Right atrium auricular region (tissue), 2 donors: ENCODE data around the gene SIRPB2. TPM values are rescaled to one million over a fixed set of nuclear protein-coding genes. Genes with fewer than 3 reads are reported as not detected.

Experiments used
- DNase-seq: peaks from one replicate; pipeline ENCODE4 v3.0.0-alpha.2; 2019; ENCODE audit warnings: low spot score
- H3K27ac ChIP-seq, 2 donors: fragments of 200-600 bp; sonication (generic); 1 replicate in 1 of 2; 2 replicates in 1 of 2; pipeline ENCODE4 v1.5.1; 2016 to 2019
- H3K27me3 ChIP-seq, 2 donors: fragments of 200-600 bp; sonication (generic); one replicate each; pipeline versions ENCODE4 v1.5.1 to v1.6.0; 2017 to 2019
- H3K36me3 ChIP-seq: fragments of 200-600 bp; sonication (generic); one replicate; pipeline ENCODE4 v1.5.1; 2016
- H3K4me1 ChIP-seq, 2 donors: fragments of 200-600 bp; sonication (generic); one replicate each; pipeline versions ENCODE4 v1.5.1 to v1.6.0; 2017 to 2019
- H3K4me3 ChIP-seq, 2 donors: fragments of 200-600 bp; sonication (generic); 1 replicate in 1 of 2; 2 replicates in 1 of 2; pipeline ENCODE4 v1.5.1; 2017 to 2019; ENCODE audit warnings: mild to moderate bottlenecking in 1 of 2, moderate library complexity in 1 of 2
- H3K9me3 ChIP-seq, 2 donors: fragments of 200-600 bp; sonication (generic); one replicate each; pipeline ENCODE4 v1.5.1; 2019
- total RNA-seq, 2 donors: library from RNA; depleted of rRNA; stranded (reverse); fragments of >200 nt; gene quantifications; one replicate each; pipeline ENCODE4 v1.1.0, GENCODE V29; 2016
- TF ChIP-seq, protein P1 (sequence below), 2 donors: fragments of 200-600 bp; sonication (generic); IDR thresholded peaks; one replicate each; pipeline ENCODE4 v1.5.1; 2019; ENCODE audit warnings: antibody characterized with exemption in 2 of 2

Gene SIRPB2
- total RNA-seq, 2 donors from 2014 or later: 2.6 to 4.4 TPM

GRCh38 chr20:1463971-1464570 is 27.1 kb downstream of the SIRPB2 start:
- Histone ChIP-seq H3K27ac (no peak overlapping the region), H3K4me3 (no peak overlapping the region), H3K27me3 (no peaks in the 10 kb centered on the region), H3K4me1 (peaks cover 0 to 27% of the 10 kb centered on the region in 2 donors), H3K9me3 (no peaks in the 10 kb centered on the region), H3K36me3 (peaks cover 25% of the 10 kb centered on the region)
- no peak for DNase-seq
- TF ChIP-seq, protein P1, sequence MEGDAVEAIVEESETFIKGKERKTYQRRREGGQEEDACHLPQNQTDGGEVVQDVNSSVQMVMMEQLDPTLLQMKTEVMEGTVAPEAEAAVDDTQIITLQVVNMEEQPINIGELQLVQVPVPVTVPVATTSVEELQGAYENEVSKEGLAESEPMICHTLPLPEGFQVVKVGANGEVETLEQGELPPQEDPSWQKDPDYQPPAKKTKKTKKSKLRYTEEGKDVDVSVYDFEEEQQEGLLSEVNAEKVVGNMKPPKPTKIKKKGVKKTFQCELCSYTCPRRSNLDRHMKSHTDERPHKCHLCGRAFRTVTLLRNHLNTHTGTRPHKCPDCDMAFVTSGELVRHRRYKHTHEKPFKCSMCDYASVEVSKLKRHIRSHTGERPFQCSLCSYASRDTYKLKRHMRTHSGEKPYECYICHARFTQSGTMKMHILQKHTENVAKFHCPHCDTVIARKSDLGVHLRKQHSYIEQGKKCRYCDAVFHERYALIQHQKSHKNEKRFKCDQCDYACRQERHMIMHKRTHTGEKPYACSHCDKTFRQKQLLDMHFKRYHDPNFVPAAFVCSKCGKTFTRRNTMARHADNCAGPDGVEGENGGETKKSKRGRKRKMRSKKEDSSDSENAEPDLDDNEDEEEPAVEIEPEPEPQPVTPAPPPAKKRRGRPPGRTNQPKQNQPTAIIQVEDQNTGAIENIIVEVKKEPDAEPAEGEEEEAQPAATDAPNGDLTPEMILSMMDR (IDR thresholded peaks at IDR 0.05): no peak

DNA sequence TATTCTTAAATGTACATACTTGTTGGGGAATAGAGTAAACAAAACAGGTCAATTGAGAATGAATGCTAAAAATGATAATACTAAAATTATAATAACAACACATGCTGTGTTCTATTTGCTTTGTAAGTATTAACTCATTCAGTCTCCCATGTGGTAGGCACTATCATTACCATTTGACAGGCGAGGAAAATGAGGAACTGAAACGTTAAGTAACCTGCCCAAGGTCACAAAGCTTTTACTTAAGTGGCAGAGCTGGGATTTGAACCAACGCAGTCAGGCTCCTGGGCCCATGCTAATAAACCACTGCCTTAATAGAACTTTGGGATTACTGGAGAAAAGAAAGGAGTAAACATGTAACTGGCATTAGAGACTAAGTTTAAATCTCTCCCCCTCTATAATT is 28.4 kb downstream of the SIRPB2 start:
- H3K27me3 ChIP-seq: no peaks in the 10 kb centered on the region

DNA sequence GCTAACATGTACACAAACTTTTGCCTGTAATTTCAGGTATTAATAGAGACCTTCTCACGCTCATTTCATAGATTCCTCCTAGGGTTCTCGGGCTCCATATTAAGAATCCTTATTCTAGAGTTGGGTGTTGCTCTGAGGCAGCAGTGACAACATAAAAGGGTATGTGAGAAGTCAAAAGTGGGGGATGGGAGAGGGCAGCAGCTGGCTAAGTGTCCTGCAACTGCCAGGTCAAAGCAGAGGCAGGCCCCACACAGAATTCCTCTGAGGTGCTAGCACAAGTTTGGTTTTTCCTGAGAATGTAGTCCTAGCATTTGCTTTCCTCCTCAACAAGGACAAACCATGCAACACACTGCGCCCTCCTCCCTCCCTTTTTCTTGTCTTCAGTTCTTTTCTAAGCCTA is 29.2 kb downstream of the SIRPB2 start:
- Histone ChIP-seq H3K36me3 (peaks cover 43% of the 10 kb centered on the region), H3K4me1 (peaks cover 0 to 22% of the 10 kb centered on the region in 2 donors), H3K27me3 (no peaks in the 10 kb centered on the region), H3K27ac (no peak overlapping the region), H3K9me3 (no peaks in the 10 kb centered on the region), H3K4me3 (no peak overlapping the region)
- no peak for DNase-seq
- TF ChIP-seq, protein P1 (IDR thresholded peaks at IDR 0.05): no peak

More for the DNA sequence above, 28.4 kb downstream of the SIRPB2 start:
- peaks cover 35% of the 10 kb centered on the region for H3K36me3 ChIP-seq
- no peak overlapping the region for H3K4me3 ChIP-seq
- TF ChIP-seq, protein P1 (IDR thresholded peaks at IDR 0.05): no peak
- peaks cover 0 to 27% of the 10 kb centered on the region in 2 donors for H3K4me1 ChIP-seq
- DNase-seq: no peak
- no peaks in the 10 kb centered on the region for H3K9me3 ChIP-seq
- H3K27ac ChIP-seq: no peak overlapping the region

DNA sequence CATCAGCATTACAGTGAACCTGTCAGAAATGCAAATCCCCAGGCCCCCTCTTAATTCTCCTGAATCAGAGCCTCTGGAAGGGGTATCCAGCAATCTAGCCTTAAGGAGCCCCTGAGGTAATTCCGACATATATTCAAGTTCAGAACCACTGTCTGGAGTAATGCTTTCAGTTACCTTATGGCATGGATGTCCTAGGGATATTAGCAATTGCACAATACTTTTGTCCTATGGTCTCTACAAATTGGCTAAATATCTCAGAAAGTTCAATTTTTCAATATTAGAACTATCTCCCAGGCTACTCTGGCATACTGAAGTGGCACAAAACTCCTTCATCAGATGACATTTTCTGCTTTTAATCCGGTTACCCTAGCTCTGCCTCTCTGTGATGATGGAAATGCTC is 30.9 kb downstream of the SIRPB2 start:
- TF ChIP-seq, protein P1 (IDR thresholded peaks at IDR 0.05): no peak
- H3K4me1 ChIP-seq: peaks cover 0 to 11% of the 10 kb centered on the region in 2 donors
- H3K27me3 ChIP-seq: no peaks in the 10 kb centered on the region
- H3K36me3 ChIP-seq: peaks cover 60% of the 10 kb centered on the region
- no peak overlapping the region for H3K27ac ChIP-seq
- H3K9me3 ChIP-seq: no peaks in the 10 kb centered on the region
- H3K4me3 ChIP-seq: no peak overlapping the region
- DNase-seq: no peak

- H3K4me3 ChIP-seq: no peak overlapping the region
- H3K27me3 ChIP-seq: no peaks in the 10 kb centered on the region
- H3K4me1 ChIP-seq: no peaks in the 10 kb centered on the region
- no peak overlapping the region for H3K27ac ChIP-seq
- H3K36me3 ChIP-seq: peaks cover 76% of the 10 kb centered on the region
- no peak for DNase-seq
- TF ChIP-seq, protein P1 (IDR thresholded peaks at IDR 0.05): no peak
- H3K9me3 ChIP-seq: no peaks in the 10 kb centered on the region
These were observed 33.2 kb downstream of the SIRPB2 start for GRCh38 chr20:1457992-1458391.

GRCh38 chr20:1456300-1456699 is 34.9 kb downstream of the SIRPB2 start:
- Histone ChIP-seq H3K4me3 (no peak overlapping the region), H3K9me3 (peaks cover 3 to 7% of the 10 kb centered on the region in 2 donors), H3K36me3 (peaks cover 93% of the 10 kb centered on the region), H3K27ac (no peak overlapping the region), H3K4me1 (no peaks in the 10 kb centered on the region), H3K27me3 (no peaks in the 10 kb centered on the region)
- no peak for DNase-seq
- TF ChIP-seq, protein P1 (IDR thresholded peaks at IDR 0.05): no peak
